Breast epithelium (tissue), 4 donors: ENCODE data around the gene LMNA. TPM values are rescaled to one million over a fixed set of nuclear protein-coding genes. Genes with fewer than 3 reads are reported as not detected.
A peak's percentile ranks its signal among the peaks of the same experiment; 100 is the strongest.

ENCODE experiments used
- DNase-seq, 2 donors: peaks; one replicate each; pipeline ENCODE4 v3.0.0-alpha.2; 2019; ENCODE audit warnings: low spot score in 2 of 2
- H3K27ac ChIP-seq, 2 donors: fragments of 200-600 bp; sonication (generic) in 1 of 2; one replicate each; pipeline ENCODE4 v1.5.1; 2016 to 2019; ENCODE audit warnings: mild to moderate bottlenecking in 1 of 2
- H3K27me3 ChIP-seq, 2 donors: fragments of 200-600 bp; sonication (generic) in 1 of 2; one replicate each; pipeline versions ENCODE4 v1.5.1 to v1.6.0; 2017 to 2019; ENCODE audit warnings: control low read depth in 1 of 2, mild to moderate bottlenecking in 1 of 2
- H3K36me3 ChIP-seq: fragments of 200-600 bp; one replicate; pipeline ENCODE4 v1.5.1; 2019
- H3K4me1 ChIP-seq, 2 donors: fragments of 200-600 bp; sonication (generic); one replicate each; pipeline ENCODE4 v1.5.1; 2016 to 2019; ENCODE audit warnings: control low read depth in 1 of 2
- H3K4me3 ChIP-seq, 3 donors: fragments of 200-600 bp; sonication (generic); 1 replicate in 2 of 3; 2 replicates in 1 of 3; pipeline ENCODE4 v1.5.1; 2016 to 2019; ENCODE audit warnings: mild to moderate bottlenecking in 3 of 3, moderate library complexity in 2 of 3
- H3K9me3 ChIP-seq, 2 donors: fragments of 200-600 bp; sonication (generic) in 1 of 2; one replicate each; pipeline ENCODE4 v1.5.1; 2016 to 2019; ENCODE audit warnings: control low read depth in 1 of 2
- POLR2A ChIP-seq: fragments of 450-650 bp; IDR thresholded peaks from one replicate; pipeline ENCODE4 v1.6.1; 2016; ENCODE audit warnings: antibody characterized with exemption, mild to moderate bottlenecking, moderate library complexity
- POLR2AphosphoS5 ChIP-seq, 3 donors: sonication (generic); formaldehyde crosslinking; IDR thresholded peaks; one replicate each; pipeline ENCODE4 v1.6.1; 2017; ENCODE audit warnings: antibody characterized with exemption in 3 of 3
- intact Hi-C: fragments of 100-400 bp; cut with DNase I; formaldehyde crosslinking; loops from one replicate; pipeline ENCODE4 v1.15.1; 2023; ENCODE audit warnings: low total_unique reads
- total RNA-seq, 3 donors: library from RNA; depleted of rRNA; stranded (reverse); fragments of >200 nt; gene quantifications; one replicate each; pipeline ENCODE4 v1.1.0, GENCODE V29; 2016
- TF ChIP-seq, protein P1 (sequence below), 3 donors: fragments of 450-650 bp; IDR thresholded peaks; one replicate each; pipeline ENCODE4 v1.5.1; 2016 to 2017; ENCODE audit warnings: antibody characterized with exemption in 3 of 3, mild to moderate bottlenecking in 3 of 3, moderate library complexity in 3 of 3

Gene LMNA
- total RNA-seq, 3 donors from 2014 or later: 292 to 367 (median 319) TPM

DNA sequence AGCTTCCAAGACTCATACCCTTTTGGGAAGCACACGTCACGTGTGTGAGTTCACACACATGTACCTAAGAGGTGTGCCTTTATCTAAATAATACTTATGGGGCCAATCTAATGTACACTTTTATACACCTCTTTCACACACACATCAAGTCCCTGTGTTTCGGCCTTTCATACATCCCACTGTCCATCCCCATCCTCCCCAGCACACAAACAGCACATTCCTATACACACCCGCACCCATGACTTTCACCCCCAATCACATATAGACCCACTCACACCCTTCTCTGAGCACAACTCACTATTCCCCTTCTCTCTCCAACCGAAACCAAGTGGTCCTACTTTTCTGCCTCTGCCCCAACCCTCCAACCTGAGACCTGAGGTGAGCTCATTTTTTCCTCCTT, 35.8 kb upstream of the LMNA start:
- no peak for DNase-seq
- intact Hi-C loops: no loop called here
- Histone ChIP-seq H3K27ac (peak overlapping the region; percentile 8 to 38), H3K36me3 (no peaks in the 10 kb centered on the region), H3K27me3 (no peaks in the 10 kb centered on the region), H3K4me1 (no peaks in the 10 kb centered on the region), H3K9me3 (no peaks in the 10 kb centered on the region), H3K4me3 (no peak overlapping the region)
- TF ChIP-seq POLR2AphosphoS5 (IDR thresholded peaks at IDR 0.05) (no peak), POLR2A (no peak)
- TF ChIP-seq, protein P1, sequence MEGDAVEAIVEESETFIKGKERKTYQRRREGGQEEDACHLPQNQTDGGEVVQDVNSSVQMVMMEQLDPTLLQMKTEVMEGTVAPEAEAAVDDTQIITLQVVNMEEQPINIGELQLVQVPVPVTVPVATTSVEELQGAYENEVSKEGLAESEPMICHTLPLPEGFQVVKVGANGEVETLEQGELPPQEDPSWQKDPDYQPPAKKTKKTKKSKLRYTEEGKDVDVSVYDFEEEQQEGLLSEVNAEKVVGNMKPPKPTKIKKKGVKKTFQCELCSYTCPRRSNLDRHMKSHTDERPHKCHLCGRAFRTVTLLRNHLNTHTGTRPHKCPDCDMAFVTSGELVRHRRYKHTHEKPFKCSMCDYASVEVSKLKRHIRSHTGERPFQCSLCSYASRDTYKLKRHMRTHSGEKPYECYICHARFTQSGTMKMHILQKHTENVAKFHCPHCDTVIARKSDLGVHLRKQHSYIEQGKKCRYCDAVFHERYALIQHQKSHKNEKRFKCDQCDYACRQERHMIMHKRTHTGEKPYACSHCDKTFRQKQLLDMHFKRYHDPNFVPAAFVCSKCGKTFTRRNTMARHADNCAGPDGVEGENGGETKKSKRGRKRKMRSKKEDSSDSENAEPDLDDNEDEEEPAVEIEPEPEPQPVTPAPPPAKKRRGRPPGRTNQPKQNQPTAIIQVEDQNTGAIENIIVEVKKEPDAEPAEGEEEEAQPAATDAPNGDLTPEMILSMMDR (IDR thresholded peaks at IDR 0.05): no peak

DNA sequence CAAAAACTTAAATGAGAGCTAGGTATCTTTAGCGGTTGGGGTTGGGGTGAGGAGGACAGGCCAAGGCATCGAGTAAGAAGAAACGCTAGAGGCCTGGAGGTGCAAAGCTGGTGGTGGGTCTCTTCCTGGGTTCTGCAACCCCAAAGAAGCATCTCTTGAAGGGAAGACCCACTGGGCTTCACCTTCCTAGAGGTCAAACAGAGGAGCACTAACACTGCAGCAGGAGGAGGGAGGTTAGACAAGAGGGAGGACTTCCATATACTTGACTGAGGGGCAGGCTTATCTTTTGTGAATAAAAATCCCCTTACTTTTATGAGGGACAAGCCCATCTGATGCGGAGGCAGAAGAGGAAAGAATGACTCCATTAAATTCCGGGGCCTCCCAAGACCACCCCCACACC, 34.7 kb upstream of the LMNA start:
- TF ChIP-seq POLR2AphosphoS5 (IDR thresholded peaks at IDR 0.05): no peak
- TF ChIP-seq, protein P1 (IDR thresholded peaks at IDR 0.05): no peak
- no peak for TF ChIP-seq POLR2A
- Histone ChIP-seq H3K9me3 (no peaks in the 10 kb centered on the region), H3K27me3 (no peaks in the 10 kb centered on the region), H3K36me3 (no peaks in the 10 kb centered on the region), H3K4me1 (no peaks in the 10 kb centered on the region), H3K27ac (no peak overlapping the region), H3K4me3 (no peak overlapping the region)
- intact Hi-C loops: loop anchor here (10.0 kb wide), 1 partner anchor 145 kb away; no protein-coding TSS in a partner anchor
- DNase-seq: no peak

DNA sequence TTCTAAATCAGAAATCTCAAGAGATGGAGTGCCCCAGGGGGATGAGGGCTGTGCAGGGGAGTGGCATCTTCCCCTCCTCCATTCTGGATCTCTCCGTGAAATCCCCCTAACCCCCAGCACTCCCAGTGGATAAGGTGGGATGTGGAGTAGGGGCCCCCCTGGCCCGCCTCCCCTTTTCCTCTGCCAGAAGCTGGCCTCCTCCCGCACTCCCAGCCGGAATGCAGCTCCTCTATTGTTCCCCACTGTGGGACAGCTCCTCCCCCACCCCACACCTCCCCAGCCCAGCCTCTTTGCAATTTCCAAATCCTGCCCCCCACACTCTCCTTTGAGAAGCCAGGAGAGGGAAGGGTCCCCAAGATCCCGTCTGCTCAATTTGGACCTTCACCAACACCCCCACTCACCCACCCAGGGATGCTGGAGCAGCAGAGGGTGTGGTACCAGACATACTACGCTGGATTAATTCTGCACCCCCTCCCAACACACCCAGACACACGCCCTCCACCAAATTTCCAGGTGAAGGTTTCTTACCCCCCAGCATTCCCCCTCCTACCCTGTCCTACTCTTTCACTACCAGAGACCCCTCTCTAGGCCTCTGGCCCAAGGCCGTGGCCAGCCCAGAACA, 34.2 kb upstream of the LMNA start:
- Histone ChIP-seq H3K4me1 (no peaks in the 10 kb centered on the region), H3K4me3 (peak overlapping the region in 2 of 3 donors; percentile 89 to 95), H3K27ac (peak overlapping the region; percentile 48 to 52), H3K9me3 (no peaks in the 10 kb centered on the region), H3K27me3 (no peaks in the 10 kb centered on the region), H3K36me3 (no peaks in the 10 kb centered on the region)
- TF ChIP-seq POLR2AphosphoS5 (IDR thresholded peaks at IDR 0.05) (no peak), POLR2A (no peak)
- TF ChIP-seq, protein P1 (IDR thresholded peaks at IDR 0.05): no peak
- intact Hi-C loops: loop anchor here (10.0 kb wide), 1 partner anchor 144 kb away; no protein-coding TSS in a partner anchor
- no peak for DNase-seq

DNA sequence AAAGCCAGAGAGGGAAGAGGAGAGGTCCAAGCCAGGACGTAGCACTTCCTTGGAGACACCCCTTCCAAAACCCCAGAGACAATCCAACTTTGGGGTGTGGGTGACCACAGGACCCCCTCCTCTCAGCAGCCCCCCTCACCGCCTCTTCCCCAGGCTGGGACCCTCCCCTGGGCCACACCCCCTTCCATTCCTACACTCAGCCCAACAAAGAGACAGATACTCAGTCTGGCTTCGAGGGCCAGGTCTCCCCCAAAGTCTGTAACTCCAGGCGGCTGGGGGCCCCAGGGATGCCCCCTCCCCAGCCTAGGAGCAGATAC, 33.7 kb upstream of the LMNA start:
- intact Hi-C loops: loop anchor here (10.0 kb wide), 1 partner anchor 144 kb away; no protein-coding TSS in a partner anchor
- TF ChIP-seq, protein P1 (IDR thresholded peaks at IDR 0.05): no peak
- no peak for TF ChIP-seq POLR2A
- TF ChIP-seq POLR2AphosphoS5 (IDR thresholded peaks at IDR 0.05): no peak
- H3K27ac ChIP-seq: peak overlapping the region; percentile 48 to 52
- DNase-seq: no peak
- H3K4me3 ChIP-seq: peak overlapping the region in 2 of 3 donors; percentile 89 to 95
- H3K36me3 ChIP-seq: no peaks in the 10 kb centered on the region
- H3K9me3 ChIP-seq: no peaks in the 10 kb centered on the region
- H3K27me3 ChIP-seq: no peaks in the 10 kb centered on the region
- no peaks in the 10 kb centered on the region for H3K4me1 ChIP-seq

DNA sequence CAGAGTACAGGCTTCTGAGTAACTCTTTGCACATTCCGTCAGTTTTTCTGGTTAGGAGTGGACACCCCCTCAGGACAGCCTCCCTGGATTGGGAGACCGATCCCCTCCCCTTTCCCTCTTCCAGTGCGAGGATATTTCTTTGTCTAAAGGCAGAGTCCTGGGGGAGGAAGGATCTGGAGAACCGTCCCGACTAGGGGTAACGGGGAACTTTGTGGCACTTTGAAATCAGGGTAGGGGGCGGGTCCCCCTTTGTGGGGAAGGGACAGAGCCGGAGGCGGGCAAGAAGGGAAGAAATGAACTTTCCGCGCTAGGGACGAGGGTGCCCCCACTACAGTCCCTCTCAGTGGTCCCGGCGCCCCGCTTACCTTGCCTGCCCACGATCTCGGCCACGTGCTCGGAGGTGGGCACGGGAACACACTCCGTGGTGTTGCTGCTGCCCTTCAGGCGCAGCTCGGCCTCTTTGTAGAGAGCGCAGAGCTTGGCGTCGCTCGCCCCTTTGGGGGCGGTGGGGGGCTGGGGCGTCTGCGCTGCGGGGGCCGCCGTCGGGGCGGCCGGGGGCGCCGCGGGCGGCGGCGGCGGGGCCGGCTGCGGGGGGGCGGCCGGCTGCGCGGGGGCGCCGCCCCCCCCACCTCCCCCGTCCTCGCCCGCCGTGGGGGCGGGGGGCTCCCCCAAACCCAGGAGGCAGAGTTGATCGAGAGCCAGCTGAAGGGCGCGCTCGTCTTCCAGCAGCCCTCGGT, 33.2 kb upstream of the LMNA start:
- Histone ChIP-seq H3K9me3 (no peaks in the 10 kb centered on the region), H3K27me3 (no peaks in the 10 kb centered on the region), H3K4me3 (peak overlapping the region; percentile 89 to 95 (median 93)), H3K36me3 (no peaks in the 10 kb centered on the region), H3K27ac (peak overlapping the region; percentile 48 to 79), H3K4me1 (no peaks in the 10 kb centered on the region)
- intact Hi-C loops: loop anchor here (10.0 kb wide), 1 partner anchor 143 kb away; no protein-coding TSS in a partner anchor
- TF ChIP-seq POLR2A (no peak), POLR2AphosphoS5 (IDR thresholded peaks at IDR 0.05) (no peak)
- no peak for DNase-seq
